Suprapubic skin (tissue), 4 donors: ENCODE results near the gene TSPAN14. TPM values are rescaled to one million over a fixed set of nuclear protein-coding genes. Genes with fewer than 3 reads are reported as not detected.

Experiments used
- DNase-seq, 2 donors: peaks; one replicate each; pipeline ENCODE4 v3.0.0-alpha.2; 2019; ENCODE audit warnings: low spot score in 2 of 2
- H3K27ac ChIP-seq: fragments of 200-600 bp; sonication (generic); one replicate; pipeline ENCODE4 v1.5.1; 2019
- H3K27me3 ChIP-seq: fragments of 200-600 bp; sonication (generic); one replicate; pipeline ENCODE4 v1.5.1; 2019
- H3K36me3 ChIP-seq: fragments of 200-600 bp; sonication (generic); one replicate; pipeline ENCODE4 v1.5.1; 2019
- H3K4me1 ChIP-seq: fragments of 200-600 bp; sonication (generic); one replicate; pipeline ENCODE4 v1.5.1; 2019
- H3K4me3 ChIP-seq: fragments of 200-600 bp; sonication (generic); one replicate; pipeline ENCODE4 v1.5.1; 2019; ENCODE audit warnings: mild to moderate bottlenecking
- H3K9me3 ChIP-seq: fragments of 200-600 bp; sonication (generic); one replicate; pipeline ENCODE4 v1.5.1; 2019
- EP300 ChIP-seq: sonication (generic); formaldehyde crosslinking; IDR thresholded peaks from one replicate; pipeline ENCODE4 v1.6.1; 2017; ENCODE audit warnings: antibody characterized with exemption
- POLR2A ChIP-seq, 2 donors: fragments of 450-650 bp; IDR thresholded peaks; one replicate each; pipeline ENCODE4 v1.6.1; 2017; ENCODE audit warnings: antibody characterized with exemption in 2 of 2, mild to moderate bottlenecking in 2 of 2, moderate library complexity in 2 of 2
- POLR2AphosphoS5 ChIP-seq, 3 donors: sonication (generic); formaldehyde crosslinking; IDR thresholded peaks; one replicate each; pipeline ENCODE4 v1.6.1; 2017; ENCODE audit warnings: antibody characterized with exemption in 3 of 3
- WGBS: methylation state at CpG from one replicate; pipeline ENCODE4 v1.1.5; 2018; 5-methylcytosine and 5-hydroxymethylcytosine counted together
- total RNA-seq, 4 donors: library from RNA; depleted of rRNA; stranded (reverse); fragments of >200 nt; gene quantifications; one replicate each; pipeline ENCODE4 v1.1.0, GENCODE V29; 2016
- TF ChIP-seq, protein P1 (sequence below), 2 donors: fragments of 200-600 bp in 1 of 2; fragments of 450-650 bp in 1 of 2; sonication (generic) in 1 of 2; IDR thresholded peaks; one replicate each; pipeline ENCODE4 v1.5.1; 2016 to 2019; ENCODE audit warnings: antibody characterized with exemption in 2 of 2, mild to moderate bottlenecking in 1 of 2, moderate library complexity in 1 of 2

Gene TSPAN14
- total RNA-seq, 4 donors from 2014 or later = 99.7 to 145 (median 122) TPM

GRCh38 chr10:80582286-80582960 is 128.3 kb downstream of the TSPAN14 start:
- Histone ChIP-seq H3K27ac (no peak overlapping the region), H3K27me3 (no peaks in the 10 kb centered on the region), H3K9me3 (no peaks in the 10 kb centered on the region), H3K4me1 (no peaks in the 10 kb centered on the region), H3K36me3 (no peaks in the 10 kb centered on the region), H3K4me3 (no peak overlapping the region)
- DNase-seq = peak in 1 of 2 donors; percentile 58
- TF ChIP-seq EP300 = no peak
- TF ChIP-seq, protein P1, sequence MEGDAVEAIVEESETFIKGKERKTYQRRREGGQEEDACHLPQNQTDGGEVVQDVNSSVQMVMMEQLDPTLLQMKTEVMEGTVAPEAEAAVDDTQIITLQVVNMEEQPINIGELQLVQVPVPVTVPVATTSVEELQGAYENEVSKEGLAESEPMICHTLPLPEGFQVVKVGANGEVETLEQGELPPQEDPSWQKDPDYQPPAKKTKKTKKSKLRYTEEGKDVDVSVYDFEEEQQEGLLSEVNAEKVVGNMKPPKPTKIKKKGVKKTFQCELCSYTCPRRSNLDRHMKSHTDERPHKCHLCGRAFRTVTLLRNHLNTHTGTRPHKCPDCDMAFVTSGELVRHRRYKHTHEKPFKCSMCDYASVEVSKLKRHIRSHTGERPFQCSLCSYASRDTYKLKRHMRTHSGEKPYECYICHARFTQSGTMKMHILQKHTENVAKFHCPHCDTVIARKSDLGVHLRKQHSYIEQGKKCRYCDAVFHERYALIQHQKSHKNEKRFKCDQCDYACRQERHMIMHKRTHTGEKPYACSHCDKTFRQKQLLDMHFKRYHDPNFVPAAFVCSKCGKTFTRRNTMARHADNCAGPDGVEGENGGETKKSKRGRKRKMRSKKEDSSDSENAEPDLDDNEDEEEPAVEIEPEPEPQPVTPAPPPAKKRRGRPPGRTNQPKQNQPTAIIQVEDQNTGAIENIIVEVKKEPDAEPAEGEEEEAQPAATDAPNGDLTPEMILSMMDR (IDR thresholded peaks at IDR 0.05) = no peak
- TF ChIP-seq POLR2A (IDR thresholded peaks at IDR 0.05) = no peak
- TF ChIP-seq POLR2AphosphoS5 (IDR thresholded peaks at IDR 0.05) = no peak
- WGBS = 62% methylated on average over 3 of the region's 3 CpGs

Other genes starting within 250 kb of the TSPAN14 start
- gene ANXA11, start 248.8 kb upstream of the TSPAN14 start, total RNA-seq = 100 to 1,000 TPM in 1 of 4 donors, 10 to 100 TPM in 3; 85.1 to 103 (median 87.3) TPM
- gene MAT1A, start 164.7 kb upstream of the TSPAN14 start, total RNA-seq = 10 to 100 TPM in 1 of 4 donors, 1 to 10 TPM in 3; 3.3 to 13.3 (median 4.9) TPM
- not detected for gene DYDC1, start 97.6 kb upstream of the TSPAN14 start, total RNA-seq
- 1 to 10 TPM in 1 of 4 donors, not detected in 3; 2.4 TPM for gene DYDC2, start 97.5 kb upstream of the TSPAN14 start, total RNA-seq
- gene PRXL2A, start 45.8 kb upstream of the TSPAN14 start, total RNA-seq = 100 to 1,000 TPM in 3 of 4 donors, 10 to 100 TPM in 1; 91.0 to 106 (median 105) TPM
- gene SH2D4B, start 83.6 kb downstream of the TSPAN14 start, total RNA-seq = under 1 TPM in 2 of 4 donors, not detected in 2; 0.18 to 0.23 TPM